ENCODE results near the gene TOX3. TPM values are rescaled to one million over a fixed set of nuclear protein-coding genes. Genes with fewer than 3 reads are reported as not detected.
A peak's percentile ranks its signal among the peaks of the same experiment; 100 is the strongest.

TOX3 gene
- total RNA-seq, 1 experiment from 2014 or later: 20.2 TPM

DNA sequence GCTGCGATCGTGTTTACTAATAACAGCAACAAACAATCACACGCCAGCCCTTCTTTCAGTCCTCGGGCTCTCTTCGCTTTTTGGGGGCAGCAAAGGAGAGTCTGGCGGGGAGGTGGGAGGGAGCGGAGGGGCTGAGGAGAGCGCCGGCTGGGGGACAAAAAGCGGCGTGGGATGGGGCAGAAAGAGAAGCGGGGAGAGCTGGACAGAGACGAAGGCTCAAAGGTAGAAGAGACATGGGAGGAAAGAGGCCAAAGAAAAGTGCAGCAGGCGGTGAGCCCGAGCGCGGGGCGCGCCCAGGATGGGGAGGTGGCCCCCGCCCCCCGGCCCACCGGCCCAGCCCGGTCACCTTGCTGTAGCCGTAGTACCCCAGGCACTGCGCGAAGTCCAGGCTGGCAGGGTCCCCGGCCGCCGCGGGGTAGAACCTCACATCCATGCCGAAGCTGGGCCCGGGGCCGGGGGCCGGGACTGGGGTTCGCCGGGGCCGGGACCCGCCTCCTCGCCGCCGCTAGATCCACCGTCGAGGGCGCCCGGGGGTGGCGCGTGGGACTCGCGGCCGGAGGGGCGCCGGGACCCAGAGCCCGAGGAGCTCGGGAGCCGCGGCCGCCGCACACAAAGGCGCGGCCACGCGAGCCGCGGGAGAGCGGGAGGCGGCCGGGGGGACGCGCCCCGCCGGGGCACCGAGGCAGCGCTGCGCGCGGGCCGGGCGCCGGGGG, 496 bp downstream of the TOX3 start:
- Histone ChIP-seq H2AK5ac (ENCODE audit: insufficient read length, low read length) (no peak overlapping the region), H4K91ac (ENCODE audit: insufficient read length, low read depth, low read length) (no peak overlapping the region), H4K5ac (ENCODE audit: insufficient read length, low read depth, low read length) (no peak overlapping the region), H3K4me2 (ENCODE audit: insufficient read depth, insufficient read length, low read length) (peak overlapping the region; percentile 96), H3K14ac (ENCODE audit: insufficient read depth, low read length) (peak overlapping the region; percentile 76; the same call in 1 of the 2 replicates), H4K8ac (replicated peaks; ENCODE audit: insufficient read length, low read depth, low read length) (no peak overlapping the region), H2BK120ac (ENCODE audit: low read depth, low read length, poor library complexity, severe bottlenecking) (no peak overlapping the region), H3K79me2 (ENCODE audit: insufficient read depth, low read length) (peaks cover 8% of the 10 kb centered on the region; the same call in 1 of the 2 replicates), H3K56ac (ENCODE audit: insufficient read length, low read depth, low read length) (no peak overlapping the region), H4K20me1 (ENCODE audit: control insufficient read depth, insufficient read depth, insufficient read length) (no peaks in the 10 kb centered on the region), H3K9me3 (ENCODE audit: control insufficient read depth, low read depth, low read length) (no peaks in the 10 kb centered on the region), H3K18ac (ENCODE audit: insufficient read length, low read depth, low read length) (peak overlapping the region; percentile 40), H2BK20ac (ENCODE audit: low read depth, low read length, poor library complexity, severe bottlenecking) (no peak overlapping the region), H3K79me1 (ENCODE audit: insufficient read depth, low read depth, low read length, poor library complexity, severe bottlenecking) (no peaks in the 10 kb centered on the region), H3K4me1 (ENCODE audit: insufficient read depth, low read length) (peaks cover 4% of the 10 kb centered on the region; the same call in 1 of the 2 replicates), H3K4ac (ENCODE audit: low read depth, low read length) (no peak overlapping the region), H3K9ac (ENCODE audit: extremely low read depth, insufficient read length, low read length) (peak overlapping the region; percentile 40), H2BK5ac (ENCODE audit: insufficient read length, low read length) (no peak overlapping the region), H3K23ac (ENCODE audit: insufficient read length, low read depth, low read length) (no peak overlapping the region), H2BK15ac (ENCODE audit: low read depth, low read length) (no peak overlapping the region), H2BK12ac (ENCODE audit: insufficient read length, low read depth, low read length) (no peak overlapping the region), H3K23me2 (ENCODE audit: insufficient read length, low read depth, low read length, poor library complexity, severe bottlenecking) (peaks cover 17% of the 10 kb centered on the region), H2AFZ (ENCODE audit: low read length) (no peak overlapping the region), H3K27ac (ENCODE audit: insufficient read length, low read depth, low read length) (no peak overlapping the region), H3T11ph (ENCODE audit: low read length) (no peak overlapping the region), H3K27me3 (ENCODE audit: insufficient read depth, low read length) (peaks cover 12% of the 10 kb centered on the region; the same call in 1 of the 2 replicates)
- Mint-ChIP-seq H3K4me3 (peak overlapping the region; percentile 79 to 94), H3K9me3 (no peaks in the 10 kb centered on the region), H3K4me1 (peaks cover 47 to 54% of the 10 kb centered on the region in 2 experiments), H3K27ac (peak overlapping the region in 2 of 3 experiments; percentile 32 to 96; a peak in 4 of 7 replicates), H3K27me3 (ENCODE audit: low read depth) (peaks cover 42% of the 10 kb centered on the region), H3K36me3 (ENCODE audit: insufficient read depth in 1 of 3, low read depth in 3 of 3) (peaks cover 3 to 12% (median 3%) of the 10 kb centered on the region in 3 experiments; a peak in 4 of 7 replicates)
- DNase-seq: peak; percentile 46
- no peak for TF ChIP-seq CTCF (conservative IDR thresholded peaks at IDR 0.05)
- no CpG with 5 or more reads among the region's 79 CpGs for WGBS (ENCODE audit: extremely low coverage, insufficient read length, low lambda C conversion rate)

All from H9 (cell line).